HG03196 (cell line): Measurements from ENCODE around the gene VWA3B.
"Not testable (repeated sequence)": the region's sequence is repeated elsewhere in the genome, so short reads cannot be mapped to it uniquely, and the experiment has no call there.

Experiments
- ATAC-seq: cut with Tn5 transposase; IDR thresholded peaks from one replicate; pipeline ENCODE4 v1.9.1; 2021; ENCODE audit not compliant: unreplicated experiment

Gene VWA3B

GRCh38 chr2:98084869-98085238, 2.1 kb upstream of the VWA3B start:
- ATAC-seq: no peak

- no peak for ATAC-seq
Observed at GRCh38 chr2:98085649-98086048, 1.3 kb upstream of the VWA3B start.

- no peak for ATAC-seq
Observed at GRCh38 chr2:98087447-98088020, 567 bp downstream of the VWA3B start.

DNA sequence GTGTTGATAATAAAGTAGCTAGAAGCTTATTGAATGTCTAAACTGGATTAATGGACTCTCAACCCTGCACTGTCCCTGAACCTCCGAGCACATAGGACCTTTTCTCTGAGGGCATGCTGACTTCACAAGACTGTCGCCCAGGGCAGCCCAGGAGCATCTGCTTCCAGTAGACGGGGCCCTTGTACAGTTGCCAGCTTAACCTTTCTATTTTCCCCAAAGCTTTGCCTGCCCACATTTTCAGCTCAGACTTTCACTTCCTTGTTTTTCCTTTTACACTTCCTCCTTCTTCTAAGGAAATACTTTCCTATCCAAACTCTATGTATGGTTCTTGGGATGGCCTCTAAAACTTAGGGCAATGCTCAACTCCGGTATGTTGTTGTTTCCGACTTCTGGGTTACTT, 1.3 kb downstream of the VWA3B start:
- no peak for ATAC-seq

DNA sequence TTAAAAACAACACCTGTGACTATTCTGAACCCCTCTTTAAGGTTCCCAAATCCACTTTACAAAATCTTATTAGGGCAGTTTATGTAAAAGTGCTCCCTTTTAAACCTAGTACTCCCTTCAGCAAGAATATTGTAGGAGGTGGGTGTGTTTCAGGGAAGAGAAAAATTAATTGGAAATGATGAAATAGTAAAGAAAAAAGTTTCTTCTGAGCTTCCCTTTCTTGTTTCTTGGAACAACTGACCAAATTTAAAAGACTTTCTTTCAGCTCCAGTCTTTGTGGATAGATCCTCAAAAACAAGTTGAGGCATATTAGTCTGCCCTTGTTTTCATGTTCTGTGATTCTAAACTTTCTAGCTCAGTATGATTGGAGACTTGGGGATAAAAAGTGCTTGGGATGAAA, 3.0 kb downstream of the VWA3B start:
- no peak for ATAC-seq

GRCh38 chr2:98090951-98091350, 4.0 kb downstream of the VWA3B start:
- ATAC-seq: no peak

- ATAC-seq: no peak
Observed at GRCh38 chr2:98091738-98092137, 4.8 kb downstream of the VWA3B start.

- ATAC-seq: no peak
Observed at GRCh38 chr2:98093146-98093545, 6.2 kb downstream of the VWA3B start.

- ATAC-seq: no peak
Observed at GRCh38 chr2:98093611-98094010, 6.6 kb downstream of the VWA3B start.

- no peak for ATAC-seq
Observed at GRCh38 chr2:98099939-98100743, 13.2 kb downstream of the VWA3B start.

- ATAC-seq: not testable (repeated sequence)
Observed at GRCh38 chr2:98102315-98102714, 15.3 kb downstream of the VWA3B start.

DNA sequence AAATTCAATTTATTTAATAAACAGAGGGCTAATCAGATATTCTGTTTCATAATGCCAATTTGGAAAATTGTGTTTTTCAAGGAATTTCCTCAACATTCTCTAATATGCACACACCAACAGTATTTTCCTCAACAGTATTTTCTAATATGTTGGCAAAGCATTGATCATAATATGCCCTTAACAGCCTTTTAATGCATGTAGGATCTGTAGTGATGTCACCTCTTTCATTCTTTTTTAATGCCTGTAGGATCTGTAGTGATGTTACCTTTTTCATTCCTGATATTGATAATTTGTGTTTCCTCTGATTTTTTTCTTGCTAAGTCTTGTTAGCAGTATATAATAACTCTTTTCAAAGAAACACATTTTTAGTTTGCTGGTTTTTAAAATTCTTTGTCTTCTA, 15.9 kb downstream of the VWA3B start:
- no peak for ATAC-seq

DNA sequence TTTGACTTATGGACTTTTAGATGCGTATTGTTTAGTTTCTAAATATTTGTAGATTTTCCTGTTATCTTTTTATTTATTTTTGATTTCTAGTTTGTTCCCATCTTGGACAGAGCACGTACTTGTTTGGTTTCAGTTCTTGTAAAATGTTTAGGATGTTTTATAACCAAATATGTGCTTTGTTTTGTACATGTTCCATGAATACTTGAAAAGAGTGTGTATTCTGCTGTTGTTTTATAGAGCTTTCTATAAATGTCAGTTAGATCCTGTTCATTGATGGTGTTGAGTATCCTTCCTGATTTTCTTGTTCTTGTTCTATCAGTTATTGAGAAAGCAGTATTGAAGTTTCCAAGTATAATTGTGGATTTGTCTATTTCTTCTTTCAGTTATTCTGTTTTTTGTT, 21.1 kb downstream of the VWA3B start:
- no peak for ATAC-seq

DNA sequence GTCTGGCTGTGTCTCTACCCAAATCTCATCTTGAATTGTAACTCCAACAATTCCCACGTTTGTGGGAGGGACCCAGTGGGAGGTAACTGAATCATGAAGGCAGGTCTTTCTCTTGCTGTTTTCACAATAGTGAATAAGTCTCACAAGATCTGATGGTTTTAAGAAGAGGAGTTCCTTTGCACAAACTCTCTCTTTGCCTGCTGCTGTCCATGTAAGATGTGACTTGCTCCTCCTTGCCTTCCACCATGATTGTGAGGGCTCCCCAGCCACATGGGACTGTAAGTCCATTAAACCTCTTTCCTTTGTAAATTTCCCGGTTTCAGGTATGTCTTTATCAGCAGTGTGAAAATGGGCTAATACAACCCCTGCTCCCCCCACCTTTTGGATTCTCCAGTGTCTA, 23.8 kb downstream of the VWA3B start:
- no peak for ATAC-seq

- no peak for ATAC-seq
Observed at GRCh38 chr2:98114643-98115330, 27.8 kb downstream of the VWA3B start.

- ATAC-seq: no peak
Observed at GRCh38 chr2:98118161-98118560, 31.2 kb downstream of the VWA3B start.

- no peak for ATAC-seq
Observed at GRCh38 chr2:98118852-98119251, 31.9 kb downstream of the VWA3B start.

- ATAC-seq: no peak
Observed at GRCh38 chr2:98121149-98121548, 34.2 kb downstream of the VWA3B start.

DNA sequence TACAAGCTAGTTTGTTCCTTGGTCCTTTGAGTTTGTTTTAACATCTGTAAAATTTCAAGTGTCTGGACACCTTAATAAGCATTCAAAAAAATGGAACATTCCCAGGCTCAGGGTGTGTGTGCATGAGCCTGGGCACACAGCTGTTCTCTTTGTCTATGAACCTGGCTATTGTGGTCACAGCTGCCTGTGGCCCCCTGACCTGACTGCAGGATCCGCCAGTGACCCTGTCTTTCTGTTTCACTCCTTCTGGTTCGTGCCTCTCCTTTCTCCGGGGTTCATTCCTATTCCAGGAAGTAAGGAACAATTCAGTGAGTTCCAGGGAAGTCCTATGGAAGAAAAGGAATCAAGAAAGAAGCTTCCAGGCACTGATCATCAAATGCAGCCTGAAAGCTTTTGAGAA, 35.6 kb downstream of the VWA3B start:
- no peak for ATAC-seq

DNA sequence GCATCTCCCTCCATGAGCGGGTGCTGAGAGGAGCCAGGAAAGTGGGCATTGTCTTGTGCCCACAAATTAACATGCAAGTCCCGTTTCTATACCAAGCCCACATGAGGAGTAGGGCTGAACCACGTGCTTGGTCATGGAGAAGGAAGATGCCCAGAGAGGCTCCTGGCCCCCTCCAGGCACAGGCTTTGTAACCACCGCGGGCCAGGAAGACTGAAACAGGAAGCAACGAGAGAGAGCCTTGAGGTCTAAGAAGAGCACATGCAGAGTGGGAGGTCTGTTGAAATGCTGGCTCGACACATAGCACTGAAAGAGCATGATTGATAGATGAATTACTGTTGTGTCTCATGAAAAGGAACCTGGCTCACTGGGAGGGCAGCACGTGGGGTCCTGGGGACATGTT, 36.3 kb downstream of the VWA3B start:
- ATAC-seq: no peak

- no peak for ATAC-seq
Observed at GRCh38 chr2:98126061-98126460, 39.1 kb downstream of the VWA3B start.

- ATAC-seq: no peak
Observed at GRCh38 chr2:98127229-98127989, 40.4 kb downstream of the VWA3B start.
